Erythroblast (primary cell): ENCODE measurements around the gene CLEC7A.

Source experiments
- GATA1 ChIP-seq: IDR thresholded peaks from 2 replicates; pipeline ENCODE4 v1.6.1; 2011; ENCODE audit warnings: low read depth, mild to moderate bottlenecking, control low read depth, low read length, moderate library complexity
- POLR2A ChIP-seq: IDR thresholded peaks from 2 replicates; pipeline ENCODE4 v1.6.1; 2011; ENCODE audit warnings: mild to moderate bottlenecking, low read length

GRCh38 chr12:10082117-10082874 is 47.7 kb downstream of the CLEC7A start:
- no peak for TF ChIP-seq POLR2A
- no peak for TF ChIP-seq GATA1
